Measurements from ENCODE around the gene ALLC. TPM values are rescaled to one million over a fixed set of nuclear protein-coding genes. Genes with fewer than 3 reads are reported as not detected.
A peak's percentile ranks its signal among the peaks of the same experiment; 100 is the strongest.

ALLC gene
- total and polyA plus RNA-seq, 2 experiments from 2014 or later, result not detected

DNA sequence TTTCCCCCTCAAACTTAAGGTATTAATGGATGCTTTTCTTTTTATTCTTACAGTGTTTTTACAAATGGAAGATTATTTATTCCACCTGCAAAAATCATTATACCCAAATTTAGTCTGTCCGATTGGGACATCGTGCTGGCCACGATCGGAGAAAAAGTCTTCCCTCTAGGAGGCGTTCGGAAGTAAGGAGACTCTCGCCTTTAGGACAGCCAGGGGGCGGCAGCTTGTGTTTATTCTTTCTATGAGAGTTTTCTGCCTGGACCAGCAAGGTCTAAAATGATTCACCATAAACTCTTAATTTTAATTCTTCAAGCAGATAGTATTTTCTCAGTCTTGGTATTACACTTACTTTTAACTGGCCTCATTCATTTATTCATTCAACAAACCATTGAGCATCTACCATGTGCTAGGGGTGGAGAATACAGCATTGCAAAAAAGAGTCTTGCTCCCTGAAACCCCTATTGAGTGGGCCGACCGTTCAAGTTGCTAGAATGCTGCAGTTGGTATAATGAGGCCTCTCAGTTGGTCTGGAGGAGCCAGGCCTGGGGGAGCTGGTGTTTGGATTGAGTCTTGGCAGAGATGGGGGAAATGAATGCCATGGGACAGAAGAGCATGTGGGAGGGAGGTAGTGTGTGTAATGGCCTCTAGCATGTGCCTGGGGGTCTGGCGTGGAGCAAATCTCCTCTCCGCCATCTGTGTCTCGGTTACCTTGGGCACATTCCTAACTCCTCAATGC lies 84.0 kb downstream of the ALLC start:
- Histone ChIP-seq H3K4me1 (ENCODE audit: insufficient read depth) (no peaks in the 10 kb centered on the region), H4K20me1 (replicated peaks; ENCODE audit: insufficient read depth) (no peaks in the 10 kb centered on the region), H3K4me3 (no peak overlapping the region), H3K27ac (ENCODE audit: low read depth) (no peak overlapping the region), H3K79me2 (replicated peaks; ENCODE audit: insufficient read depth) (no peaks in the 10 kb centered on the region), H2AFZ (no peak overlapping the region), H3K4me2 (no peak overlapping the region), H3K27me3 (ENCODE audit: insufficient read depth) (no peaks in the 10 kb centered on the region), H3K36me3 (ENCODE audit: insufficient read depth) (no peaks in the 10 kb centered on the region; the same call in 1 of the 2 replicates), H3F3A (replicated peaks; ENCODE audit: low read depth) (no peaks in the 10 kb centered on the region), H3K9me2 (ENCODE audit: insufficient read depth) (no peaks in the 10 kb centered on the region)
- ATAC-seq (no peak; the same call in 2 of the 3 replicates), DNase-seq (ENCODE audit: low spot score) (peak; percentile 21)
- H3K27ac Mint-ChIP-seq, result no peak overlapping the region
- H3K36me3 Mint-ChIP-seq (ENCODE audit: low read depth), result peaks cover 20% of the 10 kb centered on the region
- peaks cover 87% of the 10 kb centered on the region for H3K9me3 Mint-ChIP-seq
- H3K4me3 Mint-ChIP-seq, result no peak overlapping the region
- peaks cover 6% of the 10 kb centered on the region for H3K27me3 Mint-ChIP-seq (ENCODE audit: insufficient read depth, low read depth, poor library complexity)
- H3K4me1 Mint-ChIP-seq, result no peaks in the 10 kb centered on the region
- TF ChIP-seq, protein P1, sequence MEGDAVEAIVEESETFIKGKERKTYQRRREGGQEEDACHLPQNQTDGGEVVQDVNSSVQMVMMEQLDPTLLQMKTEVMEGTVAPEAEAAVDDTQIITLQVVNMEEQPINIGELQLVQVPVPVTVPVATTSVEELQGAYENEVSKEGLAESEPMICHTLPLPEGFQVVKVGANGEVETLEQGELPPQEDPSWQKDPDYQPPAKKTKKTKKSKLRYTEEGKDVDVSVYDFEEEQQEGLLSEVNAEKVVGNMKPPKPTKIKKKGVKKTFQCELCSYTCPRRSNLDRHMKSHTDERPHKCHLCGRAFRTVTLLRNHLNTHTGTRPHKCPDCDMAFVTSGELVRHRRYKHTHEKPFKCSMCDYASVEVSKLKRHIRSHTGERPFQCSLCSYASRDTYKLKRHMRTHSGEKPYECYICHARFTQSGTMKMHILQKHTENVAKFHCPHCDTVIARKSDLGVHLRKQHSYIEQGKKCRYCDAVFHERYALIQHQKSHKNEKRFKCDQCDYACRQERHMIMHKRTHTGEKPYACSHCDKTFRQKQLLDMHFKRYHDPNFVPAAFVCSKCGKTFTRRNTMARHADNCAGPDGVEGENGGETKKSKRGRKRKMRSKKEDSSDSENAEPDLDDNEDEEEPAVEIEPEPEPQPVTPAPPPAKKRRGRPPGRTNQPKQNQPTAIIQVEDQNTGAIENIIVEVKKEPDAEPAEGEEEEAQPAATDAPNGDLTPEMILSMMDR (conservative IDR thresholded peaks at IDR 0.05; ENCODE audit: low read depth in 2 of 2), result peak; percentile 38 to 52
- TF ChIP-seq, protein P2, sequence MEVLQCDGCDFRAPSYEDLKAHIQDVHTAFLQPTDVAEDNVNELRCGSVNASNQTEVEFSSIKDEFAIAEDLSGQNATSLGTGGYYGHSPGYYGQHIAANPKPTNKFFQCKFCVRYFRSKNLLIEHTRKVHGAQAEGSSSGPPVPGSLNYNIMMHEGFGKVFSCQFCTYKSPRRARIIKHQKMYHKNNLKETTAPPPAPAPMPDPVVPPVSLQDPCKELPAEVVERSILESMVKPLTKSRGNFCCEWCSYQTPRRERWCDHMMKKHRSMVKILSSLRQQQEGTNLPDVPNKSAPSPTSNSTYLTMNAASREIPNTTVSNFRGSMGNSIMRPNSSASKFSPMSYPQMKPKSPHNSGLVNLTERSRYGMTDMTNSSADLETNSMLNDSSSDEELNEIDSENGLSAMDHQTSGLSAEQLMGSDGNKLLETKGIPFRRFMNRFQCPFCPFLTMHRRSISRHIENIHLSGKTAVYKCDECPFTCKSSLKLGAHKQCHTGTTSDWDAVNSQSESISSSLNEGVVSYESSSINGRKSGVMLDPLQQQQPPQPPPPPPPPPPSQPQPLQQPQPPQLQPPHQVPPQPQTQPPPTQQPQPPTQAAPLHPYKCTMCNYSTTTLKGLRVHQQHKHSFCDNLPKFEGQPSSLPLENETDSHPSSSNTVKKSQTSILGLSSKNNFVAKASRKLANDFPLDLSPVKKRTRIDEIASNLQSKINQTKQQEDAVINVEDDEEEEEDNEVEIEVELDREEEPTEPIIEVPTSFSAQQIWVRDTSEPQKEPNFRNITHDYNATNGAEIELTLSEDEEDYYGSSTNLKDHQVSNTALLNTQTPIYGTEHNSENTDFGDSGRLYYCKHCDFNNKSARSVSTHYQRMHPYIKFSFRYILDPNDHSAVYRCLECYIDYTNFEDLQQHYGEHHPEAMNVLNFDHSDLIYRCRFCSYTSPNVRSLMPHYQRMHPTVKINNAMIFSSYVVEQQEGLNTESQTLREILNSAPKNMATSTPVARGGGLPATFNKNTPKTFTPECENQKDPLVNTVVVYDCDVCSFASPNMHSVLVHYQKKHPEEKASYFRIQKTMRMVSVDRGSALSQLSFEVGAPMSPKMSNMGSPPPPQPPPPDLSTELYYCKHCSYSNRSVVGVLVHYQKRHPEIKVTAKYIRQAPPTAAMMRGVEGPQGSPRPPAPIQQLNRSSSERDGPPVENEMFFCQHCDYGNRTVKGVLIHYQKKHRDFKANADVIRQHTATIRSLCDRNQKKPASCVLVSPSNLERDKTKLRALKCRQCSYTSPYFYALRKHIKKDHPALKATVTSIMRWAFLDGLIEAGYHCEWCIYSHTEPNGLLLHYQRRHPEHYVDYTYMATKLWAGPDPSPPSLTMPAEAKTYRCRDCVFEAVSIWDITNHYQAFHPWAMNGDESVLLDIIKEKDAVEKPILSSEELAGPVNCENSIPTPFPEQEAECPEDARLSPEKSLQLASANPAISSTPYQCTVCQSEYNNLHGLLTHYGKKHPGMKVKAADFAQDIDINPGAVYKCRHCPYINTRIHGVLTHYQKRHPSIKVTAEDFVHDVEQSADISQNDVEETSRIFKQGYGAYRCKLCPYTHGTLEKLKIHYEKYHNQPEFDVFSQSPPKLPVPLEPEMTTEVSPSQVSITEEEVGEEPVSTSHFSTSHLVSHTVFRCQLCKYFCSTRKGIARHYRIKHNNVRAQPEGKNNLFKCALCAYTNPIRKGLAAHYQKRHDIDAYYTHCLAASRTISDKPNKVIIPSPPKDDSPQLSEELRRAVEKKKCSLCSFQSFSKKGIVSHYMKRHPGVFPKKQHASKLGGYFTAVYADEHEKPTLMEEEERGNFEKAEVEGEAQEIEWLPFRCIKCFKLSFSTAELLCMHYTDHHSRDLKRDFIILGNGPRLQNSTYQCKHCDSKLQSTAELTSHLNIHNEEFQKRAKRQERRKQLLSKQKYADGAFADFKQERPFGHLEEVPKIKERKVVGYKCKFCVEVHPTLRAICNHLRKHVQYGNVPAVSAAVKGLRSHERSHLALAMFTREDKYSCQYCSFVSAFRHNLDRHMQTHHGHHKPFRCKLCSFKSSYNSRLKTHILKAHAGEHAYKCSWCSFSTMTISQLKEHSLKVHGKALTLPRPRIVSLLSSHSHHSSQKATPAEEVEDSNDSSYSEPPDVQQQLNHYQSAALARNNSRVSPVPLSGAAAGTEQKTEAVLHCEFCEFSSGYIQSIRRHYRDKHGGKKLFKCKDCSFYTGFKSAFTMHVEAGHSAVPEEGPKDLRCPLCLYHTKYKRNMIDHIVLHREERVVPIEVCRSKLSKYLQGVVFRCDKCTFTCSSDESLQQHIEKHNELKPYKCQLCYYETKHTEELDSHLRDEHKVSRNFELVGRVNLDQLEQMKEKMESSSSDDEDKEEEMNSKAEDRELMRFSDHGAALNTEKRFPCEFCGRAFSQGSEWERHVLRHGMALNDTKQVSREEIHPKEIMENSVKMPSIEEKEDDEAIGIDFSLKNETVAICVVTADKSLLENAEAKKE (CRISPR knock-in tag; IDR thresholded peaks at IDR 0.05), result no peak

Measured in GM23338 (cell line).